ENCODE data around the gene PRDM16.

- TF ChIP-seq CTCF (conservative IDR thresholded peaks at IDR 0.05; ENCODE audit: low read depth, low read length) (no peak), EZH2phosphoT487 (IDR thresholded peaks at IDR 0.05; ENCODE audit: borderline replicate concordance, low read length) (no peak), EZH2 (IDR thresholded peaks at IDR 0.05; ENCODE audit: low read length, unreplicated experiment) (no peak)
These were observed 193.8 kb downstream of the PRDM16 start for GRCh38 chr1:3262681-3263286.
